HEK293 (cell line): ENCODE data around the gene PRODH2.

Source experiments
- CTCF ChIA-PET: fragments of 350-600 bp; formaldehyde crosslinking; extraction: SDS; loops from one replicate; lab custom pipeline; 2021; ENCODE audit warnings: antibody characterized with exemption; lab: Yijun Ruan, JAX
- POLR2A ChIA-PET: fragments of 300-600 bp; formaldehyde crosslinking; extraction: SDS; loops from one replicate; lab custom pipeline; 2020; ENCODE audit warnings: antibody characterized with exemption, inconsistent platforms; lab: Yijun Ruan, JAX
- H3K27ac ChIP-seq: fragments of 200-500 bp; sonication (Bioruptor generic); 2 replicates; pipeline ENCODE4 v1.5.1; 2014; ENCODE audit warnings: low read depth, low read length, control low read depth, inconsistent platforms; ENCODE audit errors: extremely low read depth
- H3K36me3 ChIP-seq, 2 experiments: fragments of 200-500 bp in 1 of 2; sonication (Bioruptor generic) in 1 of 2; 1 replicate in 1 of 2; 2 replicates in 1 of 2; pipeline ENCODE4 v1.5.1; 2014 to 2017; ENCODE audit warnings: inconsistent platforms in 2 of 2, low read length in 2 of 2; ENCODE audit not compliant: control insufficient read depth in 2 of 2, insufficient read depth in 1 of 2
- H3K4me1 ChIP-seq: fragments of 200-500 bp; sonication (Bioruptor generic); 2 replicates; pipeline ENCODE4 v1.5.1; 2014; ENCODE audit warnings: mild to moderate bottlenecking, low read length, inconsistent platforms; ENCODE audit not compliant: control insufficient read depth, insufficient read depth
- H3K4me3 ChIP-seq: 2 replicates; pipeline ENCODE4 v1.5.1; 2011; ENCODE audit warnings: low read depth, mild to moderate bottlenecking, control low read depth, low read length, moderate library complexity
- H3K9me3 ChIP-seq: fragments of 200-500 bp; sonication (Bioruptor generic); 2 replicates; pipeline ENCODE4 v1.5.1; 2014; ENCODE audit warnings: low read depth, low read length, inconsistent platforms; ENCODE audit not compliant: control insufficient read depth, insufficient read depth
- BCL11A ChIP-seq: fragments of 450-650 bp; formaldehyde crosslinking; IDR thresholded peaks from 2 replicates; pipeline ENCODE4 v1.5.1; 2016; ENCODE audit warnings: low read depth, missing biosample characterization, missing genetic modification characterization
- GLIS1 ChIP-seq: fragments of 450-650 bp; formaldehyde crosslinking; IDR thresholded peaks from 2 replicates; pipeline ENCODE4 v1.5.1; 2016; ENCODE audit warnings: missing biosample characterization, missing genetic modification characterization
- WT1 ChIP-seq: fragments of 450-650 bp; formaldehyde crosslinking; IDR thresholded peaks from 2 replicates; pipeline ENCODE4 v1.5.1; 2016; ENCODE audit warnings: missing biosample characterization, missing genetic modification characterization
- ZNF529 ChIP-seq: fragments of 450-650 bp; formaldehyde crosslinking; IDR thresholded peaks from 2 replicates; pipeline ENCODE4 v1.5.1; 2017; ENCODE audit warnings: missing genetic modification characterization, missing biosample characterization; ENCODE audit not compliant: insufficient replicate concordance
- ZNF544 ChIP-seq: fragments of 450-650 bp; formaldehyde crosslinking; IDR thresholded peaks from 2 replicates; pipeline ENCODE4 v1.5.0; 2017; ENCODE audit warnings: missing biosample characterization, missing genetic modification characterization
- ZNF600 ChIP-seq: fragments of 450-650 bp; formaldehyde crosslinking; IDR thresholded peaks from 2 replicates; pipeline ENCODE4 v1.5.1; 2016; ENCODE audit warnings: missing biosample characterization, missing genetic modification characterization
- ZNF701 ChIP-seq: fragments of 450-650 bp; formaldehyde crosslinking; IDR thresholded peaks from 2 replicates; pipeline ENCODE4 v1.5.1; 2016; ENCODE audit warnings: missing biosample characterization, missing genetic modification characterization
- ZNF777 ChIP-seq: fragments of 450-650 bp; formaldehyde crosslinking; IDR thresholded peaks from 2 replicates; pipeline ENCODE4 v1.5.1; 2017; ENCODE audit warnings: missing biosample characterization, missing genetic modification characterization, borderline replicate concordance
- ZNF791 ChIP-seq: fragments of 450-650 bp; formaldehyde crosslinking; IDR thresholded peaks from 2 replicates; pipeline ENCODE4 v1.5.1; 2016; ENCODE audit warnings: missing biosample characterization, missing genetic modification characterization
- TF ChIP-seq, protein P1 (sequence below): fragments of 450-650 bp; formaldehyde crosslinking; conservative IDR thresholded peaks from 2 replicates; pipeline ENCODE4 v1.5.1; 2016; ENCODE audit warnings: low read depth, missing biosample characterization, missing genetic modification characterization
- TF ChIP-seq, protein P2 (sequence below): fragments of 450-650 bp; formaldehyde crosslinking; IDR thresholded peaks from 2 replicates; pipeline ENCODE4 v1.5.1; 2016; ENCODE audit warnings: missing biosample characterization, missing genetic modification characterization
- TF ChIP-seq, protein P3 (sequence below): fragments of 450-650 bp; formaldehyde crosslinking; IDR thresholded peaks from 2 replicates; pipeline ENCODE4 v1.5.1; 2017; ENCODE audit warnings: missing biosample characterization, missing genetic modification characterization

Gene PRODH2

GRCh38 chr19:35801828-35802227 is 10.8 kb downstream of the PRODH2 start:
- H3K9me3 ChIP-seq = no peaks in the 10 kb centered on the region
- H3K36me3 ChIP-seq = no peaks in the 10 kb centered on the region
- TF ChIP-seq GLIS1 (tag by site-specific recombination) (no peak), BCL11A (no peak), ZNF544 (tag by site-specific recombination) (no peak), WT1 (tag by site-specific recombination) (no peak), ZNF701 (tag by site-specific recombination) (no peak), ZNF791 (tag by site-specific recombination) (no peak), ZNF600 (tag by site-specific recombination) (peak; percentile 31; the same call in 1 of the 2 replicates), ZNF529 (tag by site-specific recombination) (no peak), ZNF777 (tag by site-specific recombination) (no peak)
- TF ChIP-seq, protein P1, sequence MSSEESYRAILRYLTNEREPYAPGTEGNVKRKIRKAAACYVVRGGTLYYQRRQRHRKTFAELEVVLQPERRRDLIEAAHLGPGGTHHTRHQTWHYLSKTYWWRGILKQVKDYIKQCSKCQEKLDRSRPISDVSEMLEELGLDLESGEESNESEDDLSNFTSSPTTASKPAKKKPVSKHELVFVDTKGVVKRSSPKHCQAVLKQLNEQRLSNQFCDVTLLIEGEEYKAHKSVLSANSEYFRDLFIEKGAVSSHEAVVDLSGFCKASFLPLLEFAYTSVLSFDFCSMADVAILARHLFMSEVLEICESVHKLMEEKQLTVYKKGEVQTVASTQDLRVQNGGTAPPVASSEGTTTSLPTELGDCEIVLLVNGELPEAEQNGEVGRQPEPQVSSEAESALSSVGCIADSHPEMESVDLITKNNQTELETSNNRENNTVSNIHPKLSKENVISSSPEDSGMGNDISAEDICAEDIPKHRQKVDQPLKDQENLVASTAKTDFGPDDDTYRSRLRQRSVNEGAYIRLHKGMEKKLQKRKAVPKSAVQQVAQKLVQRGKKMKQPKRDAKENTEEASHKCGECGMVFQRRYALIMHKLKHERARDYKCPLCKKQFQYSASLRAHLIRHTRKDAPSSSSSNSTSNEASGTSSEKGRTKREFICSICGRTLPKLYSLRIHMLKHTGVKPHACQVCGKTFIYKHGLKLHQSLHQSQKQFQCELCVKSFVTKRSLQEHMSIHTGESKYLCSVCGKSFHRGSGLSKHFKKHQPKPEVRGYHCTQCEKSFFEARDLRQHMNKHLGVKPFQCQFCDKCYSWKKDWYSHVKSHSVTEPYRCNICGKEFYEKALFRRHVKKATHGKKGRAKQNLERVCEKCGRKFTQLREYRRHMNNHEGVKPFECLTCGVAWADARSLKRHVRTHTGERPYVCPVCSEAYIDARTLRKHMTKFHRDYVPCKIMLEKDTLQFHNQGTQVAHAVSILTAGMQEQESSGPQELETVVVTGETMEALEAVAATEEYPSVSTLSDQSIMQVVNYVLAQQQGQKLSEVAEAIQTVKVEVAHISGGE (tag by site-specific recombination) = no peak
- TF ChIP-seq, protein P2, sequence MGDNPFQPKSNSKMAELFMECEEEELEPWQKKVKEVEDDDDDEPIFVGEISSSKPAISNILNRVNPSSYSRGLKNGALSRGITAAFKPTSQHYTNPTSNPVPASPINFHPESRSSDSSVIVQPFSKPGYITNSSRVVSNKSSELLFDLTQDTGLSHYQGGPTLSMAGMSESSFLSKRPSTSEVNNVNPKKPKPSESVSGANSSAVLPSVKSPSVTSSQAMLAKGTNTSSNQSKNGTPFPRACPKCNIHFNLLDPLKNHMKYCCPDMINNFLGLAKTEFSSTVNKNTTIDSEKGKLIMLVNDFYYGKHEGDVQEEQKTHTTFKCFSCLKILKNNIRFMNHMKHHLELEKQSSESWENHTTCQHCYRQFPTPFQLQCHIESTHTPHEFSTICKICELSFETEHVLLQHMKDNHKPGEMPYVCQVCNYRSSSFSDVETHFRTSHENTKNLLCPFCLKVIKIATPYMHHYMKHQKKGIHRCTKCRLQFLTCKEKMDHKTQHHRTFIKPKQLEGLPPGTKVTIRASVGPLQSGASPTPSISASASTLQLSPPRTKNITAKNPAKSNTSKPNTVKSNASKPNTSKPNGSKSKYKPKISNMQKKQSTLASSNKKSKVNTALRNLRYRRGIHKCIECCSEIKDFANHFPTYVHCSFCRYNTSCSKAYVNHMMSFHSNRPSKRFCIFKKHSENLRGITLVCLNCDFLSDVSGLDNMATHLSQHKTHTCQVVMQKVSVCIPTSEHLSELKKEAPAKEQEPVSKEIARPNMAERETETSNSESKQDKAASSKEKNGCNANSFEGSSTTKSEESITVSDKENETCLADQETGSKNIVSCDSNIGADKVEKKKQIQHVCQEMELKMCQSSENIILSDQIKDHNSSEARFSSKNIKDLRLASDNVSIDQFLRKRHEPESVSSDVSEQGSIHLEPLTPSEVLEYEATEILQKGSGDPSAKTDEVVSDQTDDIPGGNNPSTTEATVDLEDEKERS = 0 out of 2 replicates have a peak, but pooled peaks have one; percentile 61
- no peak overlapping the region for H3K27ac ChIP-seq
- no peaks in the 10 kb centered on the region for H3K4me1 ChIP-seq
- POLR2A ChIA-PET = interaction anchor here (0.5 kb wide), 1 partner anchor 212 kb away, joined by 3 read pairs; the partner anchor contains the start of gene ALKBH6
- H3K4me3 ChIP-seq = no peak overlapping the region
- CTCF ChIA-PET = interaction anchor here (0.6 to 2.7 kb wide), 6 partner anchors 10 to 47 kb away, joined by 3 to 15 read pairs (median 4); no protein-coding TSS in a partner anchor

- Histone ChIP-seq H3K36me3 (no peaks in the 10 kb centered on the region; a peak in 1 of 3 replicates), H3K4me3 (no peak overlapping the region), H3K9me3 (no peaks in the 10 kb centered on the region), H3K27ac (no peak overlapping the region), H3K4me1 (no peaks in the 10 kb centered on the region)
- TF ChIP-seq, protein P3, sequence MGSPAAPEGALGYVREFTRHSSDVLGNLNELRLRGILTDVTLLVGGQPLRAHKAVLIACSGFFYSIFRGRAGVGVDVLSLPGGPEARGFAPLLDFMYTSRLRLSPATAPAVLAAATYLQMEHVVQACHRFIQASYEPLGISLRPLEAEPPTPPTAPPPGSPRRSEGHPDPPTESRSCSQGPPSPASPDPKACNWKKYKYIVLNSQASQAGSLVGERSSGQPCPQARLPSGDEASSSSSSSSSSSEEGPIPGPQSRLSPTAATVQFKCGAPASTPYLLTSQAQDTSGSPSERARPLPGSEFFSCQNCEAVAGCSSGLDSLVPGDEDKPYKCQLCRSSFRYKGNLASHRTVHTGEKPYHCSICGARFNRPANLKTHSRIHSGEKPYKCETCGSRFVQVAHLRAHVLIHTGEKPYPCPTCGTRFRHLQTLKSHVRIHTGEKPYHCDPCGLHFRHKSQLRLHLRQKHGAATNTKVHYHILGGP = no peak
- ChIA-PET CTCF (interaction anchor here (0.5 to 0.8 kb wide), 3 partner anchors 12 to 1158 kb away, joined by 3 to 4 read pairs (median 3); no protein-coding TSS in a partner anchor), POLR2A (interaction anchor here (0.7 kb wide), 1 partner anchor 150 kb away, joined by 4 read pairs; the partner anchor contains the start of gene COX6B1)
Measured at GRCh38 chr19:35797663-35798062, 15.0 kb downstream of the PRODH2 start.
